K562 (cell line): ENCODE measurements around the gene ZBTB26. TPM values are rescaled to one million over a fixed set of nuclear protein-coding genes. Genes with fewer than 3 reads are reported as not detected.
A peak's percentile ranks its signal among the peaks of the same experiment; 100 is the strongest.

Experiments
- ADNP ChIP-seq: fragments of 200-800 bp; sonication (Bioruptor generic); IDR thresholded peaks from 2 replicates; pipeline ENCODE4 v1.6.1; 2016; ENCODE audit warnings: missing genetic modification characterization, missing compliant biosample characterization
- C11orf30 ChIP-seq: fragments of 450-650 bp; IDR thresholded peaks from 2 replicates; pipeline ENCODE4 v1.6.1; 2016; ENCODE audit warnings: low read depth, mild to moderate bottlenecking
- CBFA2T3 ChIP-seq: fragments of 450-650 bp; IDR thresholded peaks from 2 replicates; pipeline ENCODE4 v1.6.1; 2017
- GABPB1 ChIP-seq: sonication (generic); formaldehyde crosslinking; IDR thresholded peaks from 2 replicates; pipeline ENCODE4 v1.8.0; 2022; ENCODE audit warnings: mild to moderate bottlenecking, missing genetic modification reagents
- HDGF ChIP-seq: fragments of 450-650 bp; IDR thresholded peaks from 2 replicates; pipeline ENCODE4 v1.6.1; 2016
- HIVEP1 ChIP-seq: fragments of 250-450 bp; sonication (Bioruptor Pico); IDR thresholded peaks from 2 replicates; pipeline ENCODE4 v1.4.0; 2020; ENCODE audit warnings: mild to moderate bottlenecking
- KAT2B ChIP-seq: IDR thresholded peaks from one replicate; pipeline ENCODE4 v1.6.1; 2012; ENCODE audit warnings: low read depth, mild to moderate bottlenecking, control low read depth, inconsistent platforms, low read length, moderate library complexity
- PPARD ChIP-seq: fragments of 250-450 bp; sonication (Bioruptor Pico); IDR thresholded peaks from 2 replicates; pipeline ENCODE4 v1.8.0; 2022; ENCODE audit warnings: inconsistent platforms, mild to moderate bottlenecking, moderate library complexity
- RBM15 ChIP-seq: fragments of 200-400 bp; formaldehyde crosslinking; IDR thresholded peaks from 2 replicates; pipeline ENCODE4 v1.6.1; 2018; ENCODE audit warnings: mild to moderate bottlenecking, low read length, moderate library complexity; ENCODE audit not compliant: insufficient read depth
- RBM17 ChIP-seq: fragments of 200-400 bp; formaldehyde crosslinking; IDR thresholded peaks from 2 replicates; pipeline ENCODE4 v1.6.1; 2017; ENCODE audit warnings: low read depth, mild to moderate bottlenecking, low read length, borderline replicate concordance
- SP2 ChIP-seq: IDR thresholded peaks from 2 replicates; pipeline ENCODE4 v1.6.1; 2011; ENCODE audit warnings: mild to moderate bottlenecking, low read depth, low read length, moderate library complexity; ENCODE audit not compliant: poor library complexity, severe bottlenecking; ENCODE audit errors: extremely low read depth
- TAF1 ChIP-seq: IDR thresholded peaks from 2 replicates; pipeline ENCODE4 v1.6.1; 2011; ENCODE audit warnings: mild to moderate bottlenecking, low read length, moderate library complexity; ENCODE audit not compliant: insufficient read depth, control insufficient read depth, severe bottlenecking; ENCODE audit errors: extremely low read depth
- TRIM24 ChIP-seq, 2 experiments: fragments of 450-650 bp; IDR thresholded peaks; 2 replicates each; pipeline ENCODE4 v1.6.1; 2016
- XRCC4 ChIP-seq: IDR thresholded peaks from one replicate; pipeline ENCODE4 v1.6.1; 2011; ENCODE audit not compliant: insufficient read depth, insufficient read length; ENCODE audit errors: extremely low read depth
- ZNF146 ChIP-seq: IDR thresholded peaks from one replicate; pipeline ENCODE4 v1.6.1; 2018; ENCODE audit warnings: missing compliant biosample characterization; ENCODE audit not compliant: unreplicated experiment
- ZNF253 ChIP-seq: fragments of 250-450 bp; sonication (Bioruptor Pico); conservative IDR thresholded peaks from 2 replicates; pipeline ENCODE4 v1.6.1; 2021; ENCODE audit warnings: mild to moderate bottlenecking
- ZNF57 ChIP-seq: fragments of 450-650 bp; formaldehyde crosslinking; IDR thresholded peaks from 2 replicates; pipeline ENCODE4 v1.4.0; 2020; ENCODE audit warnings: mild to moderate bottlenecking, moderate library complexity
- ZNF584 ChIP-seq: fragments of 200-800 bp; sonication (Bioruptor generic); IDR thresholded peaks from 2 replicates; pipeline ENCODE4 v1.6.1; 2016; ENCODE audit warnings: low read depth, mild to moderate bottlenecking, missing genetic modification characterization, missing compliant biosample characterization
- ZNF764 ChIP-seq: fragments of 250-450 bp; sonication (Bioruptor Pico); IDR thresholded peaks from 2 replicates; pipeline ENCODE4 v1.4.0; 2020; ENCODE audit warnings: low read depth, mild to moderate bottlenecking, moderate library complexity
- polyA plus RNA-seq, 8 experiments: library from polyadenylated mRNA; depleted of rRNA in 4 of 8; stranded (reverse) in 5 of 8; unstranded in 3 of 8; fragments of >200 nt; fragmentation: Nextera tagmentation in 2 of 8; fragmentation: Illumina TruSeq in 1 of 8; extraction: Ambion mirVana in 2 of 8; extraction: Trizol in 1 of 8; gene quantifications; 2 replicates each; pipeline versions ENCODE4 v1.2.1 to v1.2.3, GENCODE V29; 2011 to 2014; ENCODE audit warnings: inconsistent platforms in 1 of 8, missing spikeins in 1 of 8
- total RNA-seq, 7 experiments: library from RNA; depleted of rRNA in 6 of 7; stranded (reverse); fragments of >200 nt in 6 of 7; fragmentation: Illumina TruSeq in 2 of 7; extraction: Trizol in 2 of 7; gene quantifications; 2 replicates each; pipeline versions ENCODE4 v1.2.1 to v1.2.3, GENCODE V29; 2011 to 2021; ENCODE audit warnings: low replicate concordance in 1 of 7
- TF ChIP-seq, protein P1 (sequence below): fragments of 250-450 bp; sonication (Bioruptor Pico); IDR thresholded peaks from 2 replicates; pipeline ENCODE4 v1.9.0; 2021; ENCODE audit warnings: mild to moderate bottlenecking
- TF ChIP-seq, protein P2 (sequence below): fragments of 450-650 bp; IDR thresholded peaks from 2 replicates; pipeline ENCODE4 v1.6.1; 2016; ENCODE audit warnings: low read depth

ZBTB26 gene
- total and polyA plus RNA-seq, 9 of the 15 experiments (the other 6 are each of a cell fraction or from before 2014, with no cell fraction given) = 2.4 to 20.7 (median 5.0) TPM

DNA sequence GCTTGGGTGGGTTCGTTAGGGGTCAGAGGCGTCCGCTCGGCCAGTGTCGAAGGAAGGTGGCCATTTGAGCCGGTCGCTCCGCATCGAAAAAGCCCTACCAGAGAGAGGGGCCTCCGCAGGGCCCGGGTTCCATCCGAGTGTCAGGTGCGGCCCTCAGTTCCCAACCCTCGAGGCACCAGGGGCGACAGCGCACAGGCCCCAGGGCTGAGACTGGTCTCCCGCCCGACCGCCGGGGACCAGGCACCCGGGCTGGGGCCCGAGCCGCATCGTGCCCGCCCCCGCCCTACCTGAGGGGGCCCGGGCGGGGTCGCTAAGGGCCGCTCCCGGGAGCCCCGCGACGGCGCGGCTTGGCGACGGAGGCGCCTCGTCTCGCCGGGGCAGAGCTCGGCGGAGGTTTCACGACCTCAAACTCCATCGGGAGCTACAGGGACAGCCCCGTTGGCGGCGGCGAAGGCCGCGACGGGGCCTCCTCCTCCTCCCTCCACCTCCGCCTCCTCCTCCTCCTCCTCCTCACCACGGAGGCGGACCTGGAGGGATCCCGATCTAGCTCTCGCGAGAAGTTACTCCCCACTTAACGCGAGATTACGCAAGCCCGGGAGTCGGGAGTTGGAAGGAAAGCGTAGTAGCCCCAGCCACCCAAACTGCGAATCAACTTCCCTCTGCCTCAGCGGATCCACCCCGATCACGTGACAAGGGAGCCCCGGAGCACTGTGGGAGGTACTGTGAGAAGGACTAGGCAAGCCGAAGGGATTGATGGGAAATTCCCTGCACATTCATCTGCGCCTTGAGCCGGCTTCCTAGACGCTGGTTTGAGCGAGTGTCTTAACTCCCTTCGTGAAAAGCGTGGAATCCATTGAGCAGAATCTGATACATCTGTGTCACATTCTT lies 26.2 kb downstream of the ZBTB26 start, which contains the start of gene RC3H2 (continued):
- TF ChIP-seq CBFA2T3 (no peak; the same call in 1 of the 2 replicates), C11orf30 (peak; percentile 23; the same call in 1 of the 2 replicates), ZNF253 (0 out of 2 replicates have a peak, but pooled peaks have one; percentile 19), SP2 (no peak), XRCC4 (no peak), ZNF146 (CRISPR knock-in tag) (no peak), KAT2B (no peak), HDGF (no peak), RBM15 (no peak), ZNF764 (CRISPR knock-in tag) (no peak), PPARD (CRISPR knock-in tag) (no peak), TAF1 (peak; percentile 58), TRIM24 (IDR thresholded peaks at IDR 0.05) (peak in 1 of 2 experiments; percentile 47; a peak in 2 of 4 replicates), ZNF584 (CRISPR knock-in tag) (peak; percentile 44; the same call in 1 of the 2 replicates), RBM17 (no peak), GABPB1 (CRISPR knock-in tag) (no peak), ZNF57 (0 out of 2 replicates have a peak, but pooled peaks have one; percentile 28), ADNP (no peak), HIVEP1 (CRISPR knock-in tag) (peak; percentile 69; the same call in 1 of the 2 replicates)
- TF ChIP-seq, protein P1, sequence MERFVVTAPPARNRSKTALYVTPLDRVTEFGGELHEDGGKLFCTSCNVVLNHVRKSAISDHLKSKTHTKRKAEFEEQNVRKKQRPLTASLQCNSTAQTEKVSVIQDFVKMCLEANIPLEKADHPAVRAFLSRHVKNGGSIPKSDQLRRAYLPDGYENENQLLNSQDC (CRISPR knock-in tag) = 0 out of 2 replicates have a peak, but pooled peaks have one; percentile 64
- TF ChIP-seq, protein P2, sequence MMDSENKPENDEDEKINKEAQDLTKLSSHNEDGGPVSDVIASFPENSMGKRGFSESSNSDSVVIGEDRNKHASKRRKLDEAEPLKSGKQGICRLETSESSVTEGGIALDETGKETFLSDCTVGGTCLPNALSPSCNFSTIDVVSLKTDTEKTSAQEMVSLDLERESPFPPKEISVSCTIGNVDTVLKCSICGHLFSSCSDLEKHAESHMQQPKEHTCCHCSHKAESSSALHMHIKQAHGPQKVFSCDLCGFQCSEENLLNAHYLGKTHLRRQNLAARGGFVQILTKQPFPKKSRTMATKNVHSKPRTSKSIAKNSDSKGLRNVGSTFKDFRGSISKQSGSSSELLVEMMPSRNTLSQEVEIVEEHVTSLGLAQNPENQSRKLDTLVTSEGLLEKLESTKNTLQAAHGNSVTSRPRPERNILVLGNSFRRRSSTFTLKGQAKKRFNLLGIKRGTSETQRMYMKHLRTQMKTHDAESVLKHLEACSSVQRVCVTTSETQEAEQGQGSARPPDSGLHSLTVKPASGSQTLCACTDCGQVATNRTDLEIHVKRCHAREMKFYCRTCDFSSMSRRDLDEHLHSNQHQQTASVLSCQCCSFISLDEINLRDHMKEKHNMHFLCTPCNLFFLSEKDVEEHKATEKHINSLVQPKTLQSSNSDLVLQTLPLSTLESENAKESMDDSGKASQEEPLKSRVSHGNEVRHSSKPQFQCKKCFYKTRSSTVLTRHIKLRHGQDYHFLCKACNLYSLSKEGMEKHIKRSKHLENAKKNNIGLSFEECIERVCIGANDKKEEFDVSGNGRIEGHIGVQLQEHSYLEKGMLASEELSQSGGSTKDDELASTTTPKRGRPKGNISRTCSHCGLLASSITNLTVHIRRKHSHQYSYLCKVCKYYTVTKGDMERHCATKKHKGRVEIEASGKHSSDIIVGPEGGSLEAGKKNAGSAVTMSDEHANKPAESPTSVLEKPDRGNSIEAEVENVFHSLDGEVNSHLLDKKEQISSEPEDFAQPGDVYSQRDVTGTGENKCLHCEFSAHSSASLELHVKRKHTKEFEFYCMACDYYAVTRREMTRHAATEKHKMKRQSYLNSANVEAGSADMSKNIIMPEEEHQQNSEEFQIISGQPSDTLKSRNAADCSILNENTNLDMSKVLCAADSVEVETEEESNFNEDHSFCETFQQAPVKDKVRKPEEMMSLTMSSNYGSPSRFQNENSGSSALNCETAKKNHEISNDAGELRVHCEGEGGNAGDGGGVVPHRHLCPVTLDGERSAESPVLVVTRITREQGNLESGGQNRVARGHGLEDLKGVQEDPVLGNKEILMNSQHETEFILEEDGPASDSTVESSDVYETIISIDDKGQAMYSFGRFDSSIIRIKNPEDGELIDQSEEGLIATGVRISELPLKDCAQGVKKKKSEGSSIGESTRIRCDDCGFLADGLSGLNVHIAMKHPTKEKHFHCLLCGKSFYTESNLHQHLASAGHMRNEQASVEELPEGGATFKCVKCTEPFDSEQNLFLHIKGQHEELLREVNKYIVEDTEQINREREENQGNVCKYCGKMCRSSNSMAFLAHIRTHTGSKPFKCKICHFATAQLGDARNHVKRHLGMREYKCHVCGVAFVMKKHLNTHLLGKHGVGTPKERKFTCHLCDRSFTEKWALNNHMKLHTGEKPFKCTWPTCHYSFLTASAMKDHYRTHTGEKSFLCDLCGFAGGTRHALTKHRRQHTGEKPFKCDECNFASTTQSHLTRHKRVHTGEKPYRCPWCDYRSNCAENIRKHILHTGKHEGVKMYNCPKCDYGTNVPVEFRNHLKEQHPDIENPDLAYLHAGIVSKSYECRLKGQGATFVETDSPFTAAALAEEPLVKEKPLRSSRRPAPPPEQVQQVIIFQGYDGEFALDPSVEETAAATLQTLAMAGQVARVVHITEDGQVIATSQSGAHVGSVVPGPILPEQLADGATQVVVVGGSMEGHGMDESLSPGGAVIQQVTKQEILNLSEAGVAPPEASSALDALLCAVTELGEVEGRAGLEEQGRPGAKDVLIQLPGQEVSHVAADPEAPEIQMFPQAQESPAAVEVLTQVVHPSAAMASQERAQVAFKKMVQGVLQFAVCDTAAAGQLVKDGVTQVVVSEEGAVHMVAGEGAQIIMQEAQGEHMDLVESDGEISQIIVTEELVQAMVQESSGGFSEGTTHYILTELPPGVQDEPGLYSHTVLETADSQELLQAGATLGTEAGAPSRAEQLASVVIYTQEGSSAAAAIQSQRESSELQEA = peak; percentile 69; the same call in 1 of the 2 replicates
